HG02852 (cell line): ENCODE data around the gene ADAM22.

Experiments used
- ATAC-seq: cut with Tn5 transposase; IDR thresholded peaks from one replicate; pipeline ENCODE4 v1.9.1; 2021; ENCODE audit warnings: mild to moderate bottlenecking, moderate library complexity; ENCODE audit not compliant: unreplicated experiment

ADAM22 gene

DNA sequence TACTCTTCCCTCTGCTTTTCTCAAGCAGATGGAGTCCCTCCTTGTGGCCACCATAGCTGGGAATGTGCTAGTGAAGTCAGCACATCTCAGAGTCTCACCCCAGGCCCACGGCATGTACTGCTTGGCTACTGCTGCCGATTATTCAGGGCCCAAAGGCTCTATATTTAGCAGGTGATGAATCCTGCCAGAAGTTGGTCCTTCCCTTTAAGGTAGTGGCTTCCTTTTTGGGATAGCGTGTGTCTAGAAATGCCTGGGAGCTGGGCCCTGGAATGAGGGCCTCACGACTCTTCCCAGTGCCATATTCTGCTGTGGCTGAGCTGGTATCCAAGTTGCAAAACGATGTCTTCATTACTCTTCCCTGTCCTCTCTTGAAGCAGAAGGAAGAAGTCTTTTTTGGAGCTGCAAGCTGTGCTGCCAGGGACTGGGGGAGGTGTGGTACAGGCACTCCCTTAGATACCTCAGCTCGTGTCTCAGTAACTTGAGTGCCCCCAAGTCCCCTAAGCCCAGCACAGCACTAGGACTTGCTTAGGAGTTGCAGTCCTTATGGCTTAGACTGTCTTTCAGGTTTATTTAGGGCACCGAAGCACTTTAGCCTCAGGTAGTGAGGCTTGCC lies 100.1 kb downstream of the ADAM22 start:
- ATAC-seq: no peak

DNA sequence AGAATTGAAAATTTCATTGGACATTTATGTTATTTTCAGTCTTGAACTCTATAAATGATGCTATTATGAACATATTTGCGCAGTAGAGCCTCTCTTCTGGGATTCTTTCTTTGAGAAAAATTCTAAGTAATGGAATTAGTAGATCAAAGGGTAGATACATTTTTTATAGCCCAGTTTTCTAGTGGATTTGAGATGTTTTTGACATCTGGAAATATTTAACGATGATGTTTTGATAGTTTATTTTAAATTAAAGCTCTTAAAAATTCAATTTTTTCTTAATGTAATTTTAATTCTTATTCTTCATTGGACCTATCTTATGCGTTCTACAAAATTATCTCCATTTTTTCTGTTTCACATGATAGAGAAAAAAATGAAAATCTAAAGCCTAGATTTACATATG lies 103.0 kb downstream of the ADAM22 start:
- ATAC-seq: no peak

DNA sequence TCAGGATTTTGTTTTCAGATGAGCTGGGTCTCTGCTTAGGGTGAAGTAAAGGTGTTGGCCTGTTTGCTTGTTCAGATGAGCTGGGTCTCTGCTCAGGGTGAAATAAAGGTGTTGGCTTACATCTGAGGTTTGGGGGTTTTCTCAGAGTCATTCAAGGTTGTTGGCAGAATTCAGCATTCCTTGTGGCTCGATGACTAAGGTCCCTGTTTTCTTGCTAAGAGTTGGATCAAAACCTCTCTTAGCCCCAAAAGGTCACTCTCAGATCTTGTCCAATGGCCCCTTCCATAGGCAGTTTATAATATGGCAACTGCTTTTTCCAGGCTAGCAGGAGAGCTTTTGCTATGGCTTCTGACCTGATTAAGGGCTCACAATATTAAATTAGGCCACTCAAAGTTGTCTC lies 106.6 kb downstream of the ADAM22 start:
- ATAC-seq: no peak

DNA sequence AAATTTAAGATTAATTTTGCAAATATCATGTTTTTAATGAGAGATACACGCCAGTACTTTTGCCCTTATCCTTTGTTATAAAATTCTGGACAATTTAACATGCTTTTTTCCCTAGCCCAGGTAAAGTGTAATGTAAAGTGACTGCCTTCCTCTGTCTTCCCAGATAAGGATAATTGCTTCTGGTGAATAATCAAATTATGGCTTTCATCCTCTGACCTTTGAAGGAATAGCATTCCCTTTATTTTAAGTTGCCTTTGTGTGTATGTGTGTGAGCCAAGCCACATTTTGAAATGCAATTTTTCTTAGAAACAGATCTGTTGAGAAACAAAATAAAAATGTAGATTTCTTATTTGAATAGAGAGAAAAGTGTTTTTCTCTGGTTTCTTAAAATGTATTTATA lies 107.5 kb downstream of the ADAM22 start:
- ATAC-seq: no peak

DNA sequence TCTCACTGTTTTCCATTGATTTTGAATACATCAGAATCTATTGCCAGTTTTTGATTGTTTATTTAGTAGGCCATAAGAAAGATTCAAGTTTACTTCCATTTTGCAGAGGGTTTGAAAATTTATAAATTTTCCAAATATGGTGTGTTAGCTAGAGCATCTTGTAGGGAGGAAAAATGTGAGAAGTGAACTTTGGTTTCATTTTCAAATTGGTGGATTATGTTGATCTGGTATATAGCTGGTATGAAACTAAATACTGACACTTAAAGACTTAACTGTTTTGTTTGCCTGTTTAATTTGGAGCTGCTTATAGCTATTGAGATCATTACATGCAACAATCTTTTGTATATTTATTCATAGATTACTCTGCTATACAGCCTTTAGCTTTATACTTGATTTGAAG lies 108.1 kb downstream of the ADAM22 start:
- no peak for ATAC-seq

DNA sequence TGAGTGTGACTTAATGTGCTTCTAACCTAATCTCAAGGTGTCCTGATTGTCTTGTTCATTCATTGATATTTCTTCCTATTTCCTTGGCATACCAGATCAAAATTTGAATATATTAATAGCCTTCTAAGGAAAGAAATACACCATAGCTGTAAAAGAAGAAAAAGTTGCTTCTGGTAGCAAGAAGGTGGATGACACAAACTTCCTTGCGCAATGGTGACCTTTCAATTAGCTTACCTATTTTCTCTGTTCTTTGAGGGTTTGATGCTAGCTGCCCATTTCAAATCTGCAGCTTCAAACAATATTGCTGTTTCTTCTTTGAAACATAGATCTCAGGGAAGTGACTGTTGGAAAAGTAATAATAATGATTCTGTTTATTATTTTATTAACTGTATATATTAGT lies 108.8 kb downstream of the ADAM22 start:
- ATAC-seq: no peak

DNA sequence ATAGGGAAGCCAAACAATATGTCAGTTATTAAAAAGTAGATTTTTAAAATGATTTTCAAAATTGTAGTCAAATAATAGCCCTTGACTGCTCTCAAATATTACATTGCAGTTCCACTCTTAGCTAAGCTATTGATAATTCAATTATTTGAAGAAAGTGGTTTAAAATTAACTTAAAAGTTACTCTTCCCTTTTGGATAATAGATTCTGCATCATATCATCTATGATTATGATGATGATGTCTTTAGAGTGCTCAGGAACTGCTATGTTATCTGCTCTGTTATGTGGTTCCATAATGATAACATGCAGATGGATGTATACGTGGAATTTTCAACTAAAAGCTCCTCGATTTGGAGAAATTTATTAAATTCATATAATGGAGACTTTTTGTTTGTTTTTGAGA lies 110.0 kb downstream of the ADAM22 start:
- no peak for ATAC-seq

DNA sequence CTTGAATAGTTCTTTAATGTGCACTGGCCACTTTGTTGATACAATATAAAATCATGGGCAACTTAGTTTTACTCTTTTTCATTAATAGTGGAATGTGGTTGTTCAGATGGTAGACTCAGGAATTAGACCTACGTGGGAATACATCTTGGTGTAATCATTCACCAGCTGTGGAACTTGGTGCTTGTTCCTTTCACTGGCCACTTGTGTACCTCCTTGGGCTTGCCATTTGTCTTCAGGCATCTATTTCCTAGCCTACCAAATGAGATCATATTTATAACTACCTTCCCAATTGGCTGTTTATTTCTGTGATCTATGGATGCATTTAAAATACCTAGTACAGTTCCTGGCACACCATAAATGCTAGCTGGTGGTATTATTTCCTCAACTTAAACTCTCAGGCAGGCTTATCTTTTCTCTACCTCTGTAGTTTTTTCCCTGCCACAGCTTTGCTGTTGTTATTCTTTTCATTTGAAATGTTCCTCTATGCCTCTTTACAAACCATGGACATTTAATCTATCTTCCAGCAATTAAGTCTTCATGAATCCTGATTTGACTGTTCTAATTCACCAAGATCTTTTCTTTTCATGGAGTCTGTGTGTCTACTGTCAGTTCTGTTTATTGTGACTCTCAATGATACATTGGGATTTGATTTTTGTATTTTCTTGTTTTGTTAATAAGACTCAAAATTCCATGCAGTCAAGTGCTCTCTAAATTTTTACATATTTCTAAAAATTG lies 113.0 kb downstream of the ADAM22 start:
- no peak for ATAC-seq

DNA sequence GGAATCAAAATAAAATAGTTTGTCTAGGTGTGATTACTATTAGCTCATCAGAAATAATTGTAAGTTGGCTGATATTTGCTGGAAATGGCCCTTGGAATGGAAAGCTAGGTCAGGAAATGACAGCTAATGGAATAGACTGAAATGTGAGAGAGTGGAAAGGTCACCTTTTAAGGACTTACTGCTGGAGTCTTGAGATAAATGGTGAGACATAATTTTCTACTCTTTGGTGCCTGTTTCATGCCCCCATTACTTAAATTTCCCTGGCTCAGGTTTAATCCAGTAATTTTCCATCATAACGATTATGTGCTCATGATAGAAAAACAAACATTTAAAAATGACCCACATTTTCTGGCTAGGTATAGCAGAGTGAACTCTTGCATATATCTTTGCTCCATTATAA lies 123.6 kb downstream of the ADAM22 start:
- no peak for ATAC-seq

DNA sequence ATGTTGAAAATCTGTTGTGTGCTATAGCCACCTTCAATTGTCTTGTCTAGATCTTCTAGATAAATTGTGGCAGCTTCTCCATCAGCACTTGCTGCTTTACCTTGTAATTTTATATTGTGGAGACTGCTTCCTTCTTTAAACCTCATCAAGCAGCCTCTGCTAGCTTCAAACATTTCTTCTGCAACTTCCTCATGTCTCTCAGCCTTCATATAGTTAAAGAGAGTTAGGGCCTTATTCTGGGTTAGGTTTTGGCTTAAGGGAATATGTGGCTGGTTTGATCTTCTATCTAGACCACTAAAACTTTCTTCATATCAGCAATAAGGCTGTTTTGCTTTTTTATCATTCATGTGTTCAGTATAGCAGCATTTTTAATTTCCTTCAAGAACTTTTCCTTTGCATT lies 128.2 kb downstream of the ADAM22 start:
- no peak for ATAC-seq

DNA sequence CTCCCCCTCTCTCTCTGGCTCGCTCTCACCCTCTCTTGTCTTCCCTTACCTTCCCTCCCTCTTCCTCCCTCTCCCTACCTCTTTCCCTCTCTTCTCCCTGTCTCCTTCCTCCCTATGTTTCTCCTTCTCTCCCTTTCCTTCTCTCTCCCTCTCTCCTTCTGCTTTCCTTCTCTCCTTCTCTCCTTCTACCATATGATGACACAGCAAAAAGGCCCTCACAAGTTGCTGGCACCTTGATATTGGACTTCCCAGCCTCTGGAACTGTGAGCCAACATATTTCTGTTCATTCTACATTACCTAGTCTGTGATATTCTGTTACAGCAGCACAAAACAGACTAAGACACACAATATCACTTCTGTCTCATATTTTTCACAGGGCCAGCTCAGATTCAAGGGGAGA lies 135.0 kb downstream of the ADAM22 start:
- ATAC-seq: no peak

DNA sequence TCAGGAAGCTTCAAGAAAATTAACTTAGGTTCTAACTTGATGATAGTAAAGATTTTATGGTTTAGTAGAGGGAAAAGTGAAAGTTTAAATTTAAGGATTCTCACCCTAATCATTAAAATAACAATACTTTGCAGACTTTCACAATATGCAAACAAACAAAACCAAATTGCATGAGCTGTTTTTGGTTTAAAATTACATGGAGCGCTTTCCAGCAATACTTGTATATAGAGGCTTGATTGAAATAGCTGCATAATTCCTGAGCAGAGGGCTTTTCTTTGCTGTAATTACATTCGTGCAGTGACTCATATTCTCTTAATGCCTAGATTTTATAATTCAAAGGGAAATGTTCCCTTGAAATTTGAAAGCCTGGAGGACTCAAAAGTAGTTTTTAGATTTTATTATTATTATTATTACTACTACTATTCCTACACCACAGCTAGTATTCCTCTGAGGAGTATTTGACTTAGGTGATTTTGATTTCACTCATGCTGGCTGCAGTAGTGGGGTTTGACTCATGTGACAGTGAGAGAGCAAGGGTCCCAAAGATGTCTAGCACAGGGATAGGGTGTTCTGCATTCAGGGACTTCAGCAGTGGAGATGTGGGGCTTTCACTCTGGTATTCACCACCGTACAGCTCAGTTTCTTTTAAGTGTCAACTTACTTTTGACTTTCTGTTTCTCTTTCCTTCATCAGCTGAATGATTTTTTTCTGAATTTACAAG lies 138.1 kb downstream of the ADAM22 start:
- peak; percentile 82 for ATAC-seq

DNA sequence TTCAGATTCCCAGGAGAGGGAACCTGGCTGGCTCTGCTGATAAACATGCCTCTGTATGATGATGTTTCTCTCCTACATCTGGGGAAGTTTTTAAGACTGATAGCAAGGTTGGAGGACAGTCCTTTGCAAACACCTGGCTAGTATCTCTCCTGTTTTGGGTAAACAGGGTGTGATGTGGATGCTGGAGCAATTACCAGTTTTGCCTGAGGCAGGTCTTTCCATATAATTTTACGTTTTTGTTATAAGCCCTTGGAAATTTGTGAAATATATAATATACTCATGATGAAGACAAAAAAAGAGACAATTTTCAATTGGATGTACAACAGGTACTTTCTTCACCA lies 138.6 kb downstream of the ADAM22 start:
- ATAC-seq: peak; percentile 25

DNA sequence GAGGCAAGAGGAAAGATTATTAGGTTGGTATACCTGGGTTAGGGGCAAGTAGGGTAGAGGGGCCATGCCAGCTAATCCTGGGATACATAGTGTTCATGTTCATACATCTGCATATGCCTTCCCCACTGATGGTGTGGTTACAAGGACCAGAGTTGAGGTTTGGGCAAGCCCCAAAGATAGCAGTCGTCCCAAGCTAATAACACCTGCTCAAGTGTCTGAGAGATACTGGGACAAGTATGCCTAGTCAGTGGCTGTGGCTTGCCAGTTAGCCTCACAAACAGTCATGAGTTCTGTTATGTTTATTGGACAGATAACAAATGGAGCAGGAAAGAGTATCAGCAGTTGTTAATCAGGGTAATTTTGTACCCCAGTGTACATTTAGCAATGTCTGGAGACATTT lies 139.6 kb downstream of the ADAM22 start:
- ATAC-seq: peak; percentile 51

DNA sequence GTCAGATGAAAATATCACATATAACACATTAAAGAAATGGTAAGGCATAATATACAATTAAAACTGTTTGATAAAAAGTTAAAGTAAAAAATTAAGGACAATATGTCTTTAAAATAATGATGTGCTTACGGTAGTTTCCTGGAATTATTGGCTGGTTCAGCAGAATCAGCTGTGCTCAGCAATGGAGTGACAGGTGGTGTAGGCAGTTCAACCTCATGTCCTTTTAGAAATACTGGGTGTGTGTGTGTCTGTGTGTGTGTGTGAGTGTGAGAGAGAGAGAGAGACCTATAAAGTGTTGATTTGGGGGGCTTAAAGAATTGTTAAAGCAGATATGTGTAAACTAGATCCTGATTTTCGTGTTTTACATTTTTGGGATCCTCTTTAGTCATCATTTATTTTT lies 141.2 kb downstream of the ADAM22 start:
- no peak for ATAC-seq

DNA sequence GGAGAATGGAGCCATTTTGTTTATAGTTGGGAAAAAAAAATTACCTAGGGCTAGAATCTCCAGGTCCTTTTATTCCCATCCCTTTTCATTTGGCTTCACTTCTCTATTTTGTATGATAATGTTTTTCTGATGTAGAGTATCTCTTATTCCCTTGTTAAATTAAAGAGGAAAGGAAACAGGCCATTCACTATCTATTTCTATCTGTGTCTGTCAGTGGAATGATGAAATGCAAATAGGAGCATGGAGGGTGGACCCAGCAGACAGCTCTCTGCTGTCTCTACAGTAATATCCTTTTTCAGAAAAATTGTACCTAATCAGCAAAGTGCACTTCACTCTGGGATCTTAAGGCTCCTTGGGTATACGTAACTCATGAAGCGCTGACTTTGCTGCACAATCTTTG lies 149.8 kb downstream of the ADAM22 start:
- ATAC-seq: no peak

DNA sequence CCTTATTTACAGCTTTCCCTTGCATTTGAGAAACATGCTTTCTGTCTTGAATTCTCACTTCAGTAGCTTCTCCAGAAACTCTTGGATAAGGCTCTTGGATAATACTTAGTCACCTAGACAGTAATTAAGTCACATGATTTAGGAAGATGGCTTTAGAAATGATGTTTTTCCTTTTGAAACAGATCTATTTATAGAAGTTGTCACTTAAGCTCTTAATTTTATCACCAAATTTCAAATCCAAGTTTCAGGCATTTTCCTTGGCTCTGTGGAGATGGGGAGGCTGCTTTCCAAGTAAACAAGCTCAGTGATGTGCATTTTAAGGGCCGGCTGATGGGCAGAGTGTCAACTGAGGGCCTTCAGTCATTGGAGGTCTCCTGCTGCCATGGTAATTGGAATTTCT lies 155.5 kb downstream of the ADAM22 start:
- no peak for ATAC-seq

DNA sequence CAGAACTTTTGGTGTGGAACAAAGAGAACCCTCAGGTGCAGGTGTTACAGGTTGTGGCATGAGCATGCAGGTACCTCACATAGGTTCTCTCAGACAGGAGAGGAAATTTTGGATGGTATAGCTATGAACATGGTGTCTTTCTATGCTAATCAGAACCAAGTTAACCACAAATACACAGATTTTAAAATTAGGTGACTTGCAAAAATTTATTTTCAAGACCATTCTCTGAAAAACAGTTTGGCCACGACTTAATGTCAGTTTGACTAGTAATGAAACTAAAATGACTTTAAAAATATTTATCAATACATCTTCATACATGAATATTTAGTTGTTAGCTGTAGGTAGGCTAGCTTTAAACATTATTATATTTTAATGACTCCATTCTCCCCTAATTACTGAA lies 156.2 kb downstream of the ADAM22 start:
- no peak for ATAC-seq

DNA sequence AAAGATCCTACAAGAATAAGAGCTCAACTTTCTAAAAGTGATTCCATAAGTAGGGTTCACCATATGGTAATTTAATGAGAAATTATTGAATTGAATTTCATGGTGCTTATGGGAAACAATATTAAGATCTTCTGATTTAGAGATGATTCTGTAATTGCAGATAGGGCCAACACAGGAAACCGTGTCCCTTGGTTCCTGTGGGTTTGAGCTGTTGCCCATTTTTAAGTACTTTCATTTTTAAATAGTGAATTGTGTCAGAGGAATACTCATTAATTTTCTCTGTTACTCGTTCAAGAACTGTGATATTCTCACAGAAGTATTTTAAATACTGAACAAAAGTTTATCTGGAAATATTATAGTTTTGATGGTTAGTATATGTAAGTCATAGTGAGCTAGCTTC lies 156.6 kb downstream of the ADAM22 start:
- ATAC-seq: peak; percentile 62

DNA sequence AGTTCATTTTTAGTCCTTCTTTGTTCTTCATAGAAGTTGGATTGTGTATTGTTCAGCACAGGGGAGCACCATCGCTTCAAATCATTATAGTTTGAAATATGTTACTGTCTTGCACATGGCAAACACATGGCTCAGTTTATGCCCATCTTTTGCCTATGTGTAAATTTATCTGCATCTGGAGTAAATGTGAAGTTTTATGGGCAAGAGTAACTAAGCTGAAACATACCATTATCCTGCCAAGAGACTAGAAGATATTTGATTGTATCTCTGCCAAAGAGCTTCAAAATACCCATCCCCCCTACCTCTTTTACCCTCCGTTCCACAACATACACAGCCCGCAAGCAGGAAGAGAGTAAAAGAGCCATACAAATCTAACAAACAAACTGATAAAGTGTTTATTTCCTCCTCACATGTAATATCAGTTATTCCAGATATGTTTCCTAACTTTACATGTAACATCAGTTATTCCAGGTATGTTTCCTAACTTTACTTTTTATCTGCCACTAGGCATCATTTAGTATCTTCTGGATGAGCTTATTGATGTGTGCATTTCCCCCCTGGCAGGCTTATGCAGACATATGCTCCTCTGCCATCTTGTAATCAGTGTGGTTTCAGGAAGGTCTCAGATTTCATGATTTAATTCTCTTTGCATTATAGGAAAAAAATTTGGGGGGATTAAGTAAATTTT lies 158.1 kb downstream of the ADAM22 start:
- ATAC-seq: no peak

DNA sequence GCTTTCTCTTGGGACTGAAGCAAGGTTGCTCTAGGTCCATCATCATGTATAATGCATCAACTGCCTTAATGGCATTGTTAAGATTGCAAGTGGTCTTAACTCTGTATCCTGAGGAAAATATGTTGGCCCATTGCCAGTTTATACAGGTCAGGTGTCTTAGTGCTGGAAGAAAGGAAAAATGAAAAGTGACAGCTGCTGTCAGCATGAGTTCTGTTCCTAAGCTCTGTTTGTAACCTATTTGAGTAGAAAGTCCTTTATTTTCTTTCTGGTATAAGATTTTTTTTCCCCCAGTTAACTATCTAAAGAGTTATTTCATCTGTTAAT lies 158.6 kb downstream of the ADAM22 start:
- ATAC-seq: no peak

DNA sequence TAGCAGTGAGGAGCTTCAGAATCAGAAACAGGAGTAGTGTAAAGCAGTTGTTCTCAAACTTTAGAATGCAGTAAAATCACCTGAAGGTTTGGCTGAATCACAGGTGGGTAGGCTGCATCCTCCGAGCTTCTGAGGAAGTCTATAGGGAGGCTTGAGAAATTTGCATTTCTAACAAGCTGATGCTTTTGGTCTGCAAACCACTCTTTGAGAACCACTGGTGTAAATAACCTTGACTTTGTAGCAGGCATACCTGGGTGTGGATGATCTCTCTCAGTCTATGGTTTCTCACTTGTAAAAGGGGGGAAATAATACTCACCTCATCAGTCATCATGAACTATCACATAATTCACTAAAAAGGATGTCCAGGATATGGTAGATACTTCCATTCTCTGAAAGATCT lies 167.7 kb downstream of the ADAM22 start:
- peak; percentile 76 for ATAC-seq
